Measurements from ENCODE around the gene POLA2.
"Not testable (repeated sequence)": the region's sequence is repeated elsewhere in the genome, so short reads cannot be mapped to it uniquely, and the experiment has no call there.

POLA2 gene

GRCh38 chr11:65309006-65309405 is 47.2 kb downstream of the POLA2 start:
- DNase-seq, result no peak

GRCh38 chr11:65310215-65310614 is 48.5 kb downstream of the POLA2 start:
- DNase-seq, result peak in 2 of 14 donors; percentile 19 to 25

DNA sequence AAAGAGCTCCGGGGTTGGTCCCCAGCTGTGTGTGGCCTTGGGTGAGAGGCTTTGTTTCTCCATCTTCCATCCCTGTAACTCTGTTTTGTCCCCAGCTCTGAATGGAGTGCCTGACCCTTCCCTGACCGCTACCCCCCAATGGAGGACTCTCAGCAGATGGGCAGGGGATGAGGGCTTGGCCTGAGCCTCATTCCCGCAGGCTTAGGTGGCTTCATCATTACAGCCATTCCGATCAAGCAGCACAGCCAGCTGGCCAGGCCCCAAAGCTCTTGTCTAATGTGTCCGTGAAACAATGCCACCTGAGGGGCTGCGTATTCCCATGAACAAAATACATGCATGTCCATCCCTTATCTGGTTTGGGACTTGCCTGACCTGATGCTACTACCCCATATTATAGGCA is 49.0 kb downstream of the POLA2 start:
- DNase-seq, result no peak

- no peak for DNase-seq
Measured at GRCh38 chr11:65311170-65311678, 49.5 kb downstream of the POLA2 start.

DNA sequence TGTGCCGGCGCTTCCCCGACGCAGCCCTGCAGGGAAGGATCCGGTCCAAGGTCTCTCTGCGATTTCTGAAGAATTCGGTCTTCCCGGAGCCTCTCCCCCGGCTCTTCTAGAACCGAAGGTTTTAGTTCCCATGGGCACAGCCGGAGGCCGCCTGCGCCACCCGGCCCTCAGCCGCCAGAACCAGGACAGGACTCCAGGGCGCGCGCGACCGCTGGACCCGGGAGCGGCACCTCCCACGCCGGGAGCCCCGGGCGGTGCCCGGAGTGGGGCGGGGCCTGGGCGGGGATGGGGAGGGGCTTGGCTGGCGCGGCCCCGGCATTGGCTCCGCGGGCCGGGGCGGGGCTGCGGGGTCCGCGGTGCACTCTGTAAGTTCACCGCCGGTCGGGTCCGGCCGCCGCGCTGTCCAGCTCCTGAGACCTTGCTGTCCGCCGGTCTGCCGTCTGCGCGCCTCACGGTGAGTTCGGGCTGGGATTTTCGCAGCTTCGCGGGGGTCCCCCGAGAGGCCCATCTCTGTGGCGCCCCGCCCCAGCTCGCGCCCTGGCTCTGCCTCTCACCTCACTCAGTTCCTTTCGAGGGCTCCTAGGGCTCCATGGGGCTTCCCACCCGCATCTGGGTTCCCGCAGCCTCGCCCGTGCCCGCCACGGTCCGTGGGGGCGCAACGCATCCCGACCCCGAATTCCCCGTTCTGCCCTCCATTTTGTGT is 52.9 kb downstream of the POLA2 start, which contains the start of gene CDC42EP2:
CDC42EP2 (plus strand) TSS at position 366 of the 703 bp plus-strand sequence. CDS start 6,033 bp downstream, outside the sequence.
- peak in 13 of 14 donors; percentile 60 to 95 (median 82) for DNase-seq

GRCh38 chr11:65315204-65315865 is 53.6 kb downstream of the POLA2 start:
- peak in 13 of 14 donors; percentile 33 to 88 (median 60) for DNase-seq

DNA sequence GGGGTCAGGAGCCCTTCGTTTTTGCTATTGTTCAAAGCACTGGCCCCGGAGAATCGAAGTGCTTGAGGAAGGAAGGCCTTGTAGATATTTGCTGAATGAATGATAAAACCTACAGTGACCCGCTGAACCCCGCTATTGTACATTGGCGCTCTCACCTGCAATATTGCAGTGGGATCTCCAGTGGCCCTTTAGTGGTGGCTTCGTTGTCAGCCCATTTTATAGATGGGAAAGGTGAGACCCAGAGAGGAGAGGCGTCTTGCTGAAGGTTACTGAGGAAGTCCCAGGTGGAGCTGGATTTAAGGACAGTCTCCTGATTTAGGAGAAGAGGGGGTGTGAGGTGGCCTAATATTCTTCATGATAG is 54.1 kb downstream of the POLA2 start:
- no peak for DNase-seq

GRCh38 chr11:65316227-65317024 is 54.7 kb downstream of the POLA2 start:
- DNase-seq, result no peak

DNA sequence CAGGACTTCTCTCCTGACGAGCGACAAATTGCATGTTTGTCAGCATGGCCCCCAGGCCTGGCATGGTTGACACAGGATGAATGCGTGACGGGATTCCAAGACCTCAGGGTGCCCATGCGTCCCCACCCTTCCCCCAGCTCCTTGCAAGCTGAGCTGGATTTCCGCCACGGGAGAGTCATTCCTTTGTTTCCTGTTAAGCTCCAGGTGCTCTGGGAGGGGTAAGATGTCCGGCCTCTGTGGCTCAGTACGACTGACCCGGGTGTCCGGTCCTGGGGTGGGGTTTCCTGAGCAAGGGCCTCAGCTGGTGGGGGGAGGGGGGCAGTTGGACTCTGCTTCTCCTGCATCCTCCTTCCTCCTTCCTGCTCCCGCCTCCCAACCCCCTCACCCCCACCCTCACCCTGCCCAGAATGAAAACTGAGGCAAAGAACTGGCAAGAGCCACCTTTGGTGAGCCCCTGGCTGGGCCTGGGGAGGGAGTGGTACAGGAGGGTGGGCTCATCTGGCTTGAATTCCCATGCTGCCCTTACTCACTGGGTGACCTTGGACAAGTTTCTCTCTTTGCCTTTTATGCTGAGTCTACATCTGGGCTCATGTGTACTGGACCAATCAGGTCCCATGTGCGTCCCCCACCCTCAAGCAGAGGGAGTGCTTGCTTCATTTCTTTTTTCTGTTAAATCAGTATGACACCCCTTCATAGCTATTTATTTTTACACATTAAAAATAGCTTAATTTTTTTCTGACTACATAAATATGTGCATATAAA is 55.4 kb downstream of the POLA2 start:
- DNase-seq, result no peak

DNA sequence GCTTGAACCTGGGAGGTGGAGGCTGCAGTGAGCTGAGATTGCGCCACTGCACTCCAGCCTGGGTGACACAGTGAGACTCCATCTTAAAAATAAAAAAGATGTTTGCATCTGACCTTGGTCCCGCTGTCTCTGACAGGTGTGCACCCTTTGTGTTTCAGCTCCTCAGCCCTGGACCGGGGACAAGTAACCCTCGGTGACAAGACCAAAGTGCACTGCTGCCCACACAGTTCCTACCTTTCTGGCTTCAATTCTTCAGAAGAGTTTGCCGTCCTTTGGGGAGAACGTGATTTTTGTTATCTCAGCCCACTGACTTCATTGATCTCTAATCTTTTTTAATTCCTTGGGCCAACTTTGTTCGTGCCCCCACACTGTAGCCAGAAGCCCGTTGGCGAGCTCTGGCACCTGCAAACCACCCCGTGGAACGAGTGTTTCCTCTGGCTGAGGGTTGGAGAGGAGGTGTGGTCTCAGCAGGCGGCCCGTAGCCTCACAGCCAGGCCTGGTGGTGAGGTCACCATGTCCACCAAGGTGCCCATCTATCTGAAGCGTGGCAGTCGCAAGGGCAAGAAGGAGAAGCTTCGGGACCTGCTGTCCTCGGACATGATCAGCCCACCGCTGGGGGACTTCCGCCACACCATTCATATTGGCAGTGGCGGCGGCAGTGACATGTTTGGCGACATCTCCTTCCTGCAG is 58.8 kb downstream of the POLA2 start:
- no peak for DNase-seq

DNA sequence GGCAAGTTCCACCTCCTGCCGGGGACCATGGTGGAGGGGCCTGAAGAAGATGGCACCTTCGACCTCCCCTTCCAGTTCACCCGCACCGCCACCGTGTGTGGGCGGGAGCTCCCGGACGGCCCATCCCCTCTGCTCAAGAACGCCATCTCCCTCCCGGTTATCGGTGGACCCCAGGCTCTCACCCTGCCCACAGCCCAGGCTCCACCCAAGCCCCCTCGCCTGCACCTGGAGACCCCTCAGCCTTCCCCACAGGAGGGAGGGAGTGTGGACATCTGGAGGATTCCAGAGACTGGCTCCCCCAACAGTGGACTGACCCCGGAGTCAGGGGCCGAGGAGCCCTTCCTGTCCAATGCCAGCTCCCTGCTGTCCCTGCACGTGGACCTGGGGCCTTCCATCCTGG is 59.3 kb downstream of the POLA2 start:
- no peak for DNase-seq

DNA sequence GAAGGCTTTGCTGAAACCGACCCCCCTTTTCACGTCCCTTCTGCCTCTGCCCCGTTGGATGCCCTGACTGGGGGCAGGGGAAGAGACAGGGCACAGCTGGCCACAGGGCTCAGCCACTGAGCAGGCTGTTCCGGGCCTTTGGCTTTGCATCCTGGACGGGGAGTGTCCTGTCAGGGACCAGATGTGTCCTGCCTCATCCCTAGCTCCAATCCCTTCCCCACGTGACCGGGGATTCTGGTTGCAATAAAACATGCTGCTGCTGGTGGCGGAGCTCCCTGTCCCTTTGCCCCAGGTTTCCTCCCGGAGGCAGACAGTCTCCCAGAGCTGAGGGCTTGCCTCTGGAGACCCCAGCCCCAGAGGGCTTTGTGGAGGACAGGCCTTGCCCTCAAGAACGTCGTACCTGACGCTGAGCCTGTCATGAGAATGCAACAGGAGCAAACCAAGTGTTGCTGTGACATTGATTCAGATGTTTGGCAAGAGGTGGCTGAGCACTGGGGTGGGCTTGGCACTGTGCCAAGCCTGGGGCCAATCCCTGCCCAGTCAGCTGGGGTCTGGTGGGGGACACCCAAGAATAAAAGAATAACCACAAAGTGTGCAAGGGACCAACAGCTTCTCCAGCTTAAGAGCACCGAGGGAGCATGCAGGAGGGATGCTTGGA is 60.2 kb downstream of the POLA2 start:
- no peak for DNase-seq

DNA sequence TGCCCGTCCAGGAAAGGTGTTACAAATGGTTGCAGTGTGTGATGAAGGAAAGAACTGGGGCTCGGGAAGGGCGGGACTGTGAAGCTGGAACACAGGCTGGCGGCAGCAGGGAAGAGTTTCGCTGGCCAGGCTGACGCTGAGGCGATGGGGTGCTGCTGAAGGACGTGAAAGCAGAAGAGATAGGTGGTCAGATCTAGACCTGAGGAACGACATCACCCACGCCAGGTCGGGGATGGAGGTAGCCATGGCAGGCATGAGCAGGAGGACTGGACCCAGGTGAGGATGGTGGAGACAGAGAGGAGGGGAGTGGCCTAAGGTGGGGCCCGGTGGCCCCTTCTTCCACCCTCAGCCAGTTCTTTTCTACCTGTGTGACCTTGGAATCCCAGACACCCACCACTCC is 62.1 kb downstream of the POLA2 start:
- DNase-seq, result no peak

- no peak for DNase-seq
Measured at GRCh38 chr11:65325435-65325834, 63.7 kb downstream of the POLA2 start.

- DNase-seq, result no peak
Measured at GRCh38 chr11:65327021-65327420, 65.3 kb downstream of the POLA2 start.

DNA sequence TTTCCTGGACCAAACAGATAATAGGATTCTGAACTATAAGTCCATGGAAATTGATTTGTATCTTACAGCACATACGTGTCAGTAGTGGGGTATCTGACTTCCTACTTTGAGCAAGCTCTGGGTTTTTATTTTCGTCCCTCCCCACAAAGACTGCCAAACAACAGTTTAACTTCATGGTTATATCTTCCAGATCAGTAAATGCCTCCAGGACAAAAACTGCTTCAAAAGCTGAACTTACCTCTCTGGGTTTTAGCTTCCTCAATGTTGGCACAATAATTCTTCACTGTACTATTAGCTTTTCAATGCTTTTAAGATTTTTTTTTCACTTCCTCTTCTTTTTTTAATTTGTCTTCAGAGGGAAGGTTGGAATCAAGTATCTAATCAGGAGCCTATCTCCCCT is 67.7 kb downstream of the POLA2 start:
- DNase-seq, result no peak

GRCh38 chr11:65329944-65330403 is 68.2 kb downstream of the POLA2 start:
- peak in 11 of 14 donors; percentile 17 to 77 (median 62) for DNase-seq

GRCh38 chr11:65330544-65330943 is 68.8 kb downstream of the POLA2 start:
- no peak for DNase-seq

GRCh38 chr11:65332591-65332990 is 70.8 kb downstream of the POLA2 start:
- not testable (repeated sequence) for DNase-seq

- DNase-seq, result no peak
Measured at GRCh38 chr11:65334696-65335295, 73.0 kb downstream of the POLA2 start.

DNA sequence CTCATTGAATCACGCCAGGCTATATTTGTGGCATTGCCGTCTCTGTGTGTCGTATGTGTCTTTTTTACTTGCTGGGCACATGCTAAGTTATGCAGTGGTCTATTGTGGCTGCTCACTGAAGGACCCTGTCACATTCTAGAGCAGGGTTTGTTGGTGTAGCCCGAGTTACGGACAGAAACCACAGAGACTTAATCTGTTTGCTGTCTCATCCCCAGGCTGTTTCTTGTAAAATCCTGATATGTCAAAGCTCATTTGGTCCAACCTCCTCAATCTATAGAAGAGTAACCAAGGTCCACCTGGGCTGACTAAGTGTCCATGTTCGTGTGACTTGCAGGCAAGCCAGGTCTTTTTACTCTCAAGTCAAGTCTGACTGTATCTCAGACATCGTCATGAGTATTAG is 76.9 kb downstream of the POLA2 start:
- DNase-seq, result no peak
